ENCODE measurements around the gene CARD10.

The CARD10 gene

DNA sequence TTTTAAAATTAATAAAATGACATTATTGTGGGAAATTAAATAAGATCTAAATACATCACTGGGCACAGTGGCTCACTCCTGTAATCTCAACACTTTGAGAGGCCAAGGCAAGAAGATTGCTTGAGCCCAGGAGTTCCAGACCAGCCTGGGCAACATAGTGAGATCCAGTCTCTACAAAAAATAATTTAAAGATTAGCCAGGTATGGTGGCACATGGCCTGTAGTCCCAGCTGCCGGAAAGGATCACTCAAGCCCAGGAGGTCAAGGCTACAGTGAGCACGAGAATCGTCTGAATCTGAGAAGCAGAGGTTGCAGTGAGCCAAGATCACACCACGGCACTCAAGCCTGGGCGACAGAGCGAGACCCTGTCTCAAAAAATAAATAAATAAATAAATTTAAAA is 15.9 kb upstream of the CARD10 start:
- H3K9ac ChIP-seq (ENCODE audit: low read depth, low read length, poor library complexity, severe bottlenecking): no peak overlapping the region
- no peaks in the 10 kb centered on the region for H3K9me3 ChIP-seq (ENCODE audit: insufficient read depth, low read depth, low read length)
- no peak for TF ChIP-seq EZH2phosphoT487 (IDR thresholded peaks at IDR 0.05; ENCODE audit: borderline replicate concordance)
- TF ChIP-seq CTCF (conservative IDR thresholded peaks at IDR 0.05; ENCODE audit: low read length): no peak
- H4K20me1 ChIP-seq (ENCODE audit: insufficient read depth, low read length, poor library complexity, severe bottlenecking): no peaks in the 10 kb centered on the region
- H3K4me1 ChIP-seq (ENCODE audit: insufficient read depth, low read length, poor library complexity, severe bottlenecking): peaks cover 7% of the 10 kb centered on the region
- H2AFZ ChIP-seq (ENCODE audit: low read length): no peak overlapping the region
- no peaks in the 10 kb centered on the region for H3K79me2 ChIP-seq (ENCODE audit: insufficient read depth, low read length)
- no peaks in the 10 kb centered on the region for H3F3A ChIP-seq (ENCODE audit: low read depth)
- no peaks in the 10 kb centered on the region for H3K27me3 ChIP-seq (ENCODE audit: insufficient read depth, low read length, poor library complexity, severe bottlenecking)
- H3K4me2 ChIP-seq (ENCODE audit: low read depth, low read length, poor library complexity, severe bottlenecking): no peak overlapping the region
- no peak overlapping the region for H3K4me3 ChIP-seq (ENCODE audit: low read length, poor library complexity, severe bottlenecking)
- H3K9me2 ChIP-seq (replicated peaks; ENCODE audit: low read depth, low read length): no peaks in the 10 kb centered on the region
- no peaks in the 10 kb centered on the region for H3K36me3 ChIP-seq (ENCODE audit: insufficient read depth, low read length)

- Histone ChIP-seq H3K79me2 (ENCODE audit: insufficient read depth, low read length) (no peaks in the 10 kb centered on the region), H3K4me2 (ENCODE audit: low read depth, low read length, poor library complexity, severe bottlenecking) (no peak overlapping the region), H3K9me3 (ENCODE audit: insufficient read depth, low read depth, low read length) (no peaks in the 10 kb centered on the region), H3K27me3 (ENCODE audit: insufficient read depth, low read length, poor library complexity, severe bottlenecking) (no peaks in the 10 kb centered on the region), H3K36me3 (ENCODE audit: insufficient read depth, low read length) (no peaks in the 10 kb centered on the region), H3K9ac (ENCODE audit: low read depth, low read length, poor library complexity, severe bottlenecking) (no peak overlapping the region), H3K4me3 (ENCODE audit: low read length, poor library complexity, severe bottlenecking) (no peak overlapping the region), H3K4me1 (ENCODE audit: insufficient read depth, low read length, poor library complexity, severe bottlenecking) (peaks cover 10% of the 10 kb centered on the region), H2AFZ (ENCODE audit: low read length) (no peak overlapping the region), H3K9me2 (replicated peaks; ENCODE audit: low read depth, low read length) (no peaks in the 10 kb centered on the region), H4K20me1 (ENCODE audit: insufficient read depth, low read length, poor library complexity, severe bottlenecking) (no peaks in the 10 kb centered on the region), H3F3A (ENCODE audit: low read depth) (no peaks in the 10 kb centered on the region)
- TF ChIP-seq EZH2phosphoT487 (IDR thresholded peaks at IDR 0.05; ENCODE audit: borderline replicate concordance) (no peak), CTCF (conservative IDR thresholded peaks at IDR 0.05; ENCODE audit: low read length) (no peak)
Observed at GRCh38 chr22:37534445-37534844, 15.2 kb upstream of the CARD10 start.

DNA sequence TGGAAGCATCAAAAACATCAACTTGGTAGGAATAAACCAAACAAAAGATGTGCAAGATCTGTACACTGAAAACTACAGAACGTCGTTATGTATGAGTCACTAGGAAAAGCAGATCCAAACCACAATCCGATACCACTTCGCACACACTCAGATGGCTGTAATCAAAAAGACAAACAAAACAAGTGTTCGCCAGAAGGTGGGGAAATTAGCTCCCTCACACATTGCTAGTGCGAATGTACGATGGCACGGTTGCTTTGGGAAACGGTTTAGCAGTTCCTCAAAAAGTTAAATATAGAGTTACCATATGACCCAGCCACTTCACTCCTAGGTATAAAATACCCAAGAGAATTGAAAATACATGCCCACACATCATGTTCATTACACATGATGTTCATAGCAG is 14.8 kb upstream of the CARD10 start:
- TF ChIP-seq EZH2phosphoT487 (IDR thresholded peaks at IDR 0.05; ENCODE audit: borderline replicate concordance): no peak
- TF ChIP-seq CTCF (conservative IDR thresholded peaks at IDR 0.05; ENCODE audit: low read length): no peak
- Histone ChIP-seq H3K4me1 (ENCODE audit: insufficient read depth, low read length, poor library complexity, severe bottlenecking) (peaks cover 7% of the 10 kb centered on the region), H3K4me2 (ENCODE audit: low read depth, low read length, poor library complexity, severe bottlenecking) (no peak overlapping the region), H3F3A (ENCODE audit: low read depth) (no peaks in the 10 kb centered on the region), H3K9me2 (replicated peaks; ENCODE audit: low read depth, low read length) (no peaks in the 10 kb centered on the region), H3K9me3 (ENCODE audit: insufficient read depth, low read depth, low read length) (no peaks in the 10 kb centered on the region), H3K79me2 (ENCODE audit: insufficient read depth, low read length) (no peaks in the 10 kb centered on the region), H4K20me1 (ENCODE audit: insufficient read depth, low read length, poor library complexity, severe bottlenecking) (no peaks in the 10 kb centered on the region), H3K27me3 (ENCODE audit: insufficient read depth, low read length, poor library complexity, severe bottlenecking) (no peaks in the 10 kb centered on the region), H2AFZ (ENCODE audit: low read length) (no peak overlapping the region), H3K4me3 (ENCODE audit: low read length, poor library complexity, severe bottlenecking) (no peak overlapping the region), H3K9ac (ENCODE audit: low read depth, low read length, poor library complexity, severe bottlenecking) (no peak overlapping the region), H3K36me3 (ENCODE audit: insufficient read depth, low read length) (no peaks in the 10 kb centered on the region)

Measured in Loucy (cell line).